ENCODE data around the gene CMTM3. TPM values are rescaled to one million over a fixed set of nuclear protein-coding genes. Genes with fewer than 3 reads are reported as not detected.

Gene CMTM3
- total RNA-seq, 6 experiments from 2014 or later, result 1.6 to 9.6 (median 5.4) TPM

- Histone ChIP-seq H3K27me3 (no peaks in the 10 kb centered on the region), H3K27ac (no peak overlapping the region), H3K4me1 (no peaks in the 10 kb centered on the region), H3K4me3 (no peak overlapping the region), H3K36me3 (no peaks in the 10 kb centered on the region), H3K9me3 (no peaks in the 10 kb centered on the region)
- TF ChIP-seq CTCF (IDR thresholded peaks at IDR 0.05), result no peak
- DNase-seq, result no peak
- ATAC-seq, result no peak
- WGBS (ENCODE audit: insufficient coverage, low coverage, low lambda C conversion rate, missing lambda C conversion rate), result 92% methylated on average over 3 of the region's 3 CpGs
- intact Hi-C loops (cut with DNase I), result no loop called here
Observed at GRCh38 chr16:66640724-66641314, 36.3 kb downstream of the CMTM3 start.

DNA sequence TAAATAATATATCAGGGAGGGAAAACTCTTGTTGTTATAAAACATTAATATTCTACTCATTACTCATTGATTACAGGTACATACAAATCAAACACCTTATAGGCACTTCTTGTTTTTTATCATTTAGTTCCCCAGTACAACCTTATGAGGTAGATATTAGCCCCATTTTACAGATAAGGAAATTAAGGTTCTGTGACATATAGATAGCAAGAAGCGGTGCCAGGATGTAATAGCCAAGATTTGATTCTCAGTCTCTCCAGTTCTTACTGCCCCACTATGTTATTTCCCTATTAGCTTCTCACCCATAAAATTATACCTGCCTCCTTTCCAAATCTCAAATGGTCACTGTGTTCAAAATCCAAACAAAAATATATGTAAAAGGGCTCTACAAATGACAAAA is 36.9 kb downstream of the CMTM3 start:
- no peaks in the 10 kb centered on the region for H3K36me3 ChIP-seq
- H3K9me3 ChIP-seq, result no peaks in the 10 kb centered on the region
- intact Hi-C loops (cut with DNase I), result no loop called here
- ATAC-seq, result no peak
- H3K4me1 ChIP-seq, result no peaks in the 10 kb centered on the region
- H3K27me3 ChIP-seq, result no peaks in the 10 kb centered on the region
- DNase-seq, result no peak
- H3K27ac ChIP-seq, result no peak overlapping the region
- no peak overlapping the region for H3K4me3 ChIP-seq
- WGBS (ENCODE audit: insufficient coverage, low coverage, low lambda C conversion rate, missing lambda C conversion rate), result 91% methylated on average over 1 of the region's 1 CpG
- TF ChIP-seq CTCF (IDR thresholded peaks at IDR 0.05) (no peak), POLR2A (IDR thresholded peaks at IDR 0.05) (no peak)

- ATAC-seq, result no peak
Observed at GRCh38 chr16:66647866-66648265, 43.4 kb downstream of the CMTM3 start.

DNA sequence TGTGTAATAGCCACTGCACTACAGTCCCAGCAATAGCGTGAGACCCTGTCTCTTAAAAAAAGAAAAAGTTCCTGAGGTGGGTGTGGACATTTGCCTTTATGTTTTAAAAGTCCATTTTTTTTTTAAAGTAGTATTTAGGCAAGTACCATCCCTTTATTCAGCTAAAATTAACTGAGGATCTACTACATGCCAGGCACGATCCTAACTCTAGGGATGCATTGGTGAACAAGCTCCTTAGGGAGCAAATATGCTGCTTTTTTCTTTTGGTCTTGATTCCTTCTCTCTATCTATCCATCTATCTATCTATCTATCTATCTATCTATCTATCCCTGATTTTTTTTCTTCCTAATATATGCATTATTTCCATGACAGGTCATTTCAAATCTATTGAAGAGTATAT is 44.7 kb downstream of the CMTM3 start:
- no peak for TF ChIP-seq CTCF (IDR thresholded peaks at IDR 0.05)
- TF ChIP-seq POLR2A (IDR thresholded peaks at IDR 0.05), result no peak
- H3K4me1 ChIP-seq, result peaks cover 0 to 10% (median 2%) of the 10 kb centered on the region in 4 donors
- ATAC-seq (no peak), DNase-seq (no peak)
- intact Hi-C loops (cut with DNase I), result no loop called here
- no peaks in the 10 kb centered on the region for H3K27me3 ChIP-seq
- no peak overlapping the region for H3K4me3 ChIP-seq
- no peak overlapping the region for H3K27ac ChIP-seq
- no peaks in the 10 kb centered on the region for H3K9me3 ChIP-seq
- H3K36me3 ChIP-seq, result no peaks in the 10 kb centered on the region
- WGBS (ENCODE audit: insufficient coverage, low coverage, low lambda C conversion rate, missing lambda C conversion rate), result 80% methylated on average over 1 of the region's 2 CpGs

More at GRCh38 chr16:66647866-66648265, 43.4 kb downstream of the CMTM3 start:
- Histone ChIP-seq H3K27me3 (no peaks in the 10 kb centered on the region), H3K27ac (no peak overlapping the region), H3K9me3 (no peaks in the 10 kb centered on the region), H3K36me3 (no peaks in the 10 kb centered on the region), H3K4me3 (no peak overlapping the region), H3K4me1 (no peaks in the 10 kb centered on the region)
- intact Hi-C loops (cut with DNase I), result no loop called here
- WGBS (ENCODE audit: insufficient coverage, low coverage, low lambda C conversion rate, missing lambda C conversion rate), result 90% methylated on average over 1 of the region's 1 CpG
- no peak for TF ChIP-seq POLR2A (IDR thresholded peaks at IDR 0.05)
- TF ChIP-seq CTCF (IDR thresholded peaks at IDR 0.05), result no peak
- DNase-seq, result no peak
